ENCODE data around the gene TNRC18. TPM values are rescaled to one million over a fixed set of nuclear protein-coding genes. Genes with fewer than 3 reads are reported as not detected.

TNRC18 gene
- polyA plus RNA-seq, 3 donors: 0.64 to 49.9 (median 0.70) TPM

DNA sequence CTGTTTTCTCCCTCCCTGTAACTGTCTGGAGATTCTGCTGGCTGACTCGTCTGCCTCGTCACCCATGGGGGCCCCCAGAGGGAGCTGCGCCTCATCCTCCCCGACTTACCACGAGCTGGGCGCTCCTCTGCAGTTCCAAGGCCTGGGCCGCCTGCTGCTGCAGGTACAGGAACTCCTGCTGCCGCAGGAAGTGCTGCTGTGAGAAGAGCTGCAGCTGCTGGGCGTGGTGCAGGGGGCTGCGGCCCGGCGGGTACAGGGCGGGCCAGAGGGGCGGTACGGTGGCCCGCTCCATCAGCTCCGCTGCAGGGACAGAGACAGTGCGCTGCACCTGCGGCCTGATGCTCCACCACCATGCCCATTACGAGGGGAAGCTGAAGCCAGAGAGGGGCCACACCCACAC is 47.7 kb downstream of the TNRC18 start:
- peak overlapping the region in 1 of 2 donors; percentile 20 for H3K27ac ChIP-seq (ENCODE audit: low read depth in 1 of 2, low read length in 2 of 2)
- no peaks in the 10 kb centered on the region for H3K4me1 Mint-ChIP-seq

DNA sequence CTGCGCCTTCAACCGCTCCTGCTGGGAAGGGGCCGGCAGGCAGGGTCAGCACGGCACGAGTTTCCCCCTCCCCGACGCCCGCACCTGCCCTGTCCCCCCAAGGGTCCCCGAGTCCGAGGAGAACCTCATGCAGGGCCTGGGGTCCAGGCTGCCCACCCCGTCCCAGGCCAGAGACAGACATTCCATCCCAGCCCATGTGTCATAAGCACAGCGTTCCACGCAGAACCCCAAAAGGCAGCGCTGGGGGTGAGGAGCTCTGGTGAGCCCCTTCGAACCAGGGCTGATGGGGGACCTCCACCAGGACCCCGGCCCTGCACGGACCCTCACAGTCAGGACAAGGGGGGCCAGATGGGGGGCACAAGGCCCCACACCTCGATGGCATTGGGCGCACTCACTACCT is 49.2 kb downstream of the TNRC18 start:
- H2AFZ ChIP-seq (ENCODE audit: insufficient read depth, low read depth, low read length, poor library complexity, severe bottlenecking): no peak overlapping the region
- peaks cover 98% of the 10 kb centered on the region for H4K20me1 ChIP-seq (ENCODE audit: insufficient read depth, low read length)
- no peaks in the 10 kb centered on the region for H3K27me3 ChIP-seq (ENCODE audit: control insufficient read depth in 2 of 2, insufficient read depth in 2 of 2, low read length in 2 of 2)
- Mint-ChIP-seq H3K9me3 (no peaks in the 10 kb centered on the region), H3K27ac (peak overlapping the region in 1 of 7 donors; percentile 58), H3K4me3 (no peak overlapping the region), H3K4me1 (no peaks in the 10 kb centered on the region), H3K36me3 (peaks cover 45 to 90% of the 10 kb centered on the region in 2 donors), H3K27me3 (ENCODE audit: low read depth in 3 of 3) (no peaks in the 10 kb centered on the region)
- no peak overlapping the region for H3K4me2 ChIP-seq (replicated peaks; ENCODE audit: extremely low read depth, low read length, poor library complexity, severe bottlenecking)
- DNase-seq: no peak
- intact Hi-C loops (cut with micrococcal nuclease): no loop called here
- H3K79me2 ChIP-seq (ENCODE audit: insufficient read depth, low read length): peaks cover 97% of the 10 kb centered on the region
- TF ChIP-seq, protein P1, sequence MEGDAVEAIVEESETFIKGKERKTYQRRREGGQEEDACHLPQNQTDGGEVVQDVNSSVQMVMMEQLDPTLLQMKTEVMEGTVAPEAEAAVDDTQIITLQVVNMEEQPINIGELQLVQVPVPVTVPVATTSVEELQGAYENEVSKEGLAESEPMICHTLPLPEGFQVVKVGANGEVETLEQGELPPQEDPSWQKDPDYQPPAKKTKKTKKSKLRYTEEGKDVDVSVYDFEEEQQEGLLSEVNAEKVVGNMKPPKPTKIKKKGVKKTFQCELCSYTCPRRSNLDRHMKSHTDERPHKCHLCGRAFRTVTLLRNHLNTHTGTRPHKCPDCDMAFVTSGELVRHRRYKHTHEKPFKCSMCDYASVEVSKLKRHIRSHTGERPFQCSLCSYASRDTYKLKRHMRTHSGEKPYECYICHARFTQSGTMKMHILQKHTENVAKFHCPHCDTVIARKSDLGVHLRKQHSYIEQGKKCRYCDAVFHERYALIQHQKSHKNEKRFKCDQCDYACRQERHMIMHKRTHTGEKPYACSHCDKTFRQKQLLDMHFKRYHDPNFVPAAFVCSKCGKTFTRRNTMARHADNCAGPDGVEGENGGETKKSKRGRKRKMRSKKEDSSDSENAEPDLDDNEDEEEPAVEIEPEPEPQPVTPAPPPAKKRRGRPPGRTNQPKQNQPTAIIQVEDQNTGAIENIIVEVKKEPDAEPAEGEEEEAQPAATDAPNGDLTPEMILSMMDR (IDR thresholded peaks at IDR 0.05): no peak
- no peaks in the 10 kb centered on the region for H3K9me3 ChIP-seq (replicated peaks in 1 of 2; ENCODE audit: control insufficient read depth in 1 of 2, insufficient read depth in 1 of 2, low read length in 2 of 2)
- H3K9ac ChIP-seq (ENCODE audit: insufficient read depth, low read length, poor library complexity, severe bottlenecking): no peak overlapping the region
- H3K27ac ChIP-seq (ENCODE audit: low read depth in 1 of 2, low read length in 2 of 2): no peak overlapping the region
- no peaks in the 10 kb centered on the region for H3K4me1 ChIP-seq (ENCODE audit: control insufficient read depth in 1 of 2, insufficient read depth in 2 of 2, low read length in 2 of 2)
- peaks cover 84 to 91% of the 10 kb centered on the region in 2 donors for H3K36me3 ChIP-seq (replicated peaks in 1 of 2; ENCODE audit: control insufficient read depth in 1 of 2, insufficient read depth in 2 of 2, low read length in 2 of 2)
- H3K4me3 ChIP-seq (replicated peaks in 1 of 3; ENCODE audit: low read depth in 2 of 3, low read length in 3 of 3): no peak overlapping the region
- whole genome bisulfite sequencing (ENCODE audit: insufficient coverage): 97% methylated on average over 18 of the region's 19 CpGs

More for the DNA sequence above, 47.7 kb downstream of the TNRC18 start:
- H4K20me1 ChIP-seq (ENCODE audit: insufficient read depth, low read length): peaks cover 98% of the 10 kb centered on the region
- no peaks in the 10 kb centered on the region for H3K4me1 ChIP-seq (ENCODE audit: control insufficient read depth in 1 of 2, insufficient read depth in 2 of 2, low read length in 2 of 2)
- H3K9me3 Mint-ChIP-seq: no peaks in the 10 kb centered on the region
- no peaks in the 10 kb centered on the region for H3K27me3 ChIP-seq (ENCODE audit: control insufficient read depth in 2 of 2, insufficient read depth in 2 of 2, low read length in 2 of 2)
- DNase-seq: no peak
- peaks cover 74 to 91% of the 10 kb centered on the region in 2 donors for H3K36me3 ChIP-seq (replicated peaks in 1 of 2; ENCODE audit: control insufficient read depth in 1 of 2, insufficient read depth in 2 of 2, low read length in 2 of 2)
- no peaks in the 10 kb centered on the region for H3K9me3 ChIP-seq (replicated peaks in 1 of 2; ENCODE audit: control insufficient read depth in 1 of 2, insufficient read depth in 1 of 2, low read length in 2 of 2)
- H3K4me2 ChIP-seq (replicated peaks; ENCODE audit: extremely low read depth, low read length, poor library complexity, severe bottlenecking): no peak overlapping the region
- H3K4me3 Mint-ChIP-seq: no peak overlapping the region
- peaks cover 97% of the 10 kb centered on the region for H3K79me2 ChIP-seq (ENCODE audit: insufficient read depth, low read length)
- TF ChIP-seq, protein P1 (IDR thresholded peaks at IDR 0.05): no peak
- intact Hi-C loops (cut with micrococcal nuclease): no loop called here
- no peaks in the 10 kb centered on the region for H3K27me3 Mint-ChIP-seq (ENCODE audit: low read depth in 3 of 3)
- H3K36me3 Mint-ChIP-seq: peaks cover 37 to 87% of the 10 kb centered on the region in 2 donors
- H3K4me3 ChIP-seq (replicated peaks in 1 of 3; ENCODE audit: low read depth in 2 of 3, low read length in 3 of 3): no peak overlapping the region
- H3K27ac Mint-ChIP-seq: peak overlapping the region in 5 of 7 donors; percentile 37 to 72 (median 46)
- no peak overlapping the region for H2AFZ ChIP-seq (ENCODE audit: insufficient read depth, low read depth, low read length, poor library complexity, severe bottlenecking)
- WGBS (ENCODE audit: insufficient coverage): 79% methylated on average over 19 of the region's 20 CpGs
- H3K9ac ChIP-seq (ENCODE audit: insufficient read depth, low read length, poor library complexity, severe bottlenecking): no peak overlapping the region

Measured in CD14-positive monocyte (primary cell).